Upper lobe of right lung (tissue), 1 donor: Measurements from ENCODE around the gene COL4A1. TPM values are rescaled to one million over a fixed set of nuclear protein-coding genes. Genes with fewer than 3 reads are reported as not detected.
"Not testable (repeated sequence)": the region's sequence is repeated elsewhere in the genome, so short reads cannot be mapped to it uniquely, and the experiment has no call there.

Experiments
- ATAC-seq: fragments of 200-7000 bp; cut with Tn5 transposase; one replicate; pipeline ENCODE4 v1.9.1; 2020; ENCODE audit warnings: mild to moderate bottlenecking, moderate library complexity
- DNase-seq: peaks from one replicate; pipeline ENCODE4 v3.0.0-alpha.2; 2020
- H3K27ac ChIP-seq: fragments of 200-600 bp; one replicate; pipeline ENCODE4 v1.8.0; 2022
- H3K27me3 ChIP-seq: fragments of 200-600 bp; one replicate; pipeline ENCODE4 v1.8.0; 2022; ENCODE audit warnings: mild to moderate bottlenecking
- H3K36me3 ChIP-seq: fragments of 200-600 bp; one replicate; pipeline ENCODE4 v1.8.0; 2022
- H3K4me1 ChIP-seq: fragments of 200-600 bp; one replicate; pipeline ENCODE4 v1.8.0; 2022
- H3K4me3 ChIP-seq: fragments of 200-600 bp; one replicate; pipeline ENCODE4 v1.8.0; 2022; ENCODE audit warnings: mild to moderate bottlenecking
- H3K9me3 ChIP-seq: fragments of 200-600 bp; one replicate; pipeline ENCODE4 v1.8.0; 2022
- CTCF ChIP-seq: fragments of 200-600 bp; IDR thresholded peaks from one replicate; pipeline ENCODE4 v1.8.0; 2022; ENCODE audit warnings: antibody characterized with exemption
- intact Hi-C: fragments of 100-400 bp; cut with DNase I; formaldehyde crosslinking; loops from one replicate; pipeline ENCODE4 v1.11.0; 2022
- total RNA-seq: library from RNA; stranded (reverse); fragmentation: NEBNext Ultra II Directional; extraction: Animal tissue kit (Norgen Biotek cat#: 25700); gene quantifications from one replicate; pipeline ENCODE4 v1.2.1, GENCODE V29; 2021
- donor health status: DM: no; HTN: yes; CAD: no; lungs with severe emphysema.

COL4A1 gene
- total RNA-seq, 1 donor from 2014 or later, result 242 TPM

GRCh38 chr13:110317496-110318195 lies 10.7 kb upstream of the COL4A1 start:
- no peaks in the 10 kb centered on the region for H3K9me3 ChIP-seq
- no peak overlapping the region for H3K27ac ChIP-seq
- H3K4me1 ChIP-seq, result peaks cover 38% of the 10 kb centered on the region
- H3K36me3 ChIP-seq, result peaks cover 4% of the 10 kb centered on the region
- DNase-seq, result no peak
- ATAC-seq, result no peak
- H3K4me3 ChIP-seq, result no peak overlapping the region
- no peaks in the 10 kb centered on the region for H3K27me3 ChIP-seq
- TF ChIP-seq CTCF, result no peak
- intact Hi-C loops, result no loop called here

GRCh38 chr13:110317093-110317492 lies 10.1 kb upstream of the COL4A1 start:
- intact Hi-C loops, result no loop called here
- H3K9me3 ChIP-seq, result no peaks in the 10 kb centered on the region
- ATAC-seq, result no peak
- H3K4me1 ChIP-seq, result peaks cover 38% of the 10 kb centered on the region
- no peak for DNase-seq
- no peak overlapping the region for H3K27ac ChIP-seq
- no peak overlapping the region for H3K4me3 ChIP-seq
- TF ChIP-seq CTCF, result no peak
- H3K27me3 ChIP-seq, result peaks cover under 1% of the 10 kb centered on the region
- peaks cover 4% of the 10 kb centered on the region for H3K36me3 ChIP-seq

GRCh38 chr13:110316196-110316595 lies 9.2 kb upstream of the COL4A1 start:
- intact Hi-C loops, result no loop called here
- H3K27ac ChIP-seq, result no peak overlapping the region
- H3K36me3 ChIP-seq, result peaks cover 4% of the 10 kb centered on the region
- no peak for TF ChIP-seq CTCF
- DNase-seq (no peak), ATAC-seq (no peak)
- H3K4me1 ChIP-seq, result peaks cover 38% of the 10 kb centered on the region
- no peak overlapping the region for H3K4me3 ChIP-seq
- H3K9me3 ChIP-seq, result no peaks in the 10 kb centered on the region
- H3K27me3 ChIP-seq, result peaks cover 6% of the 10 kb centered on the region

- no peak for DNase-seq
- no peak for TF ChIP-seq CTCF
- H3K4me3 ChIP-seq, result no peak overlapping the region
- intact Hi-C loops, result no loop called here
- H3K27ac ChIP-seq, result no peak overlapping the region
- H3K9me3 ChIP-seq, result no peaks in the 10 kb centered on the region
- H3K27me3 ChIP-seq, result peaks cover 12% of the 10 kb centered on the region
- no peak for ATAC-seq
- peaks cover 39% of the 10 kb centered on the region for H3K4me1 ChIP-seq
- H3K36me3 ChIP-seq, result peaks cover 4% of the 10 kb centered on the region
Observed at GRCh38 chr13:110314516-110315245, 7.7 kb upstream of the COL4A1 start.

- Histone ChIP-seq H3K27me3 (peaks cover 12% of the 10 kb centered on the region), H3K4me1 (peaks cover 31% of the 10 kb centered on the region)
- H3K36me3 ChIP-seq, H3K4me3 ChIP-seq, H3K27ac ChIP-seq, intact Hi-C loops, ATAC-seq, H3K9me3 ChIP-seq, DNase-seq: not testable (repeated sequence)
Observed at GRCh38 chr13:110313733-110314132, 6.8 kb upstream of the COL4A1 start.

GRCh38 chr13:110313261-110313660 lies 6.3 kb upstream of the COL4A1 start:
- H3K27ac ChIP-seq, H3K4me3 ChIP-seq, H3K9me3 ChIP-seq, intact Hi-C loops, DNase-seq, ATAC-seq, H3K36me3 ChIP-seq: not testable (repeated sequence)
- H3K27me3 ChIP-seq, result peaks cover 12% of the 10 kb centered on the region
- peaks cover 31% of the 10 kb centered on the region for H3K4me1 ChIP-seq
